ENCODE measurements around the gene BCL7C.

DNA sequence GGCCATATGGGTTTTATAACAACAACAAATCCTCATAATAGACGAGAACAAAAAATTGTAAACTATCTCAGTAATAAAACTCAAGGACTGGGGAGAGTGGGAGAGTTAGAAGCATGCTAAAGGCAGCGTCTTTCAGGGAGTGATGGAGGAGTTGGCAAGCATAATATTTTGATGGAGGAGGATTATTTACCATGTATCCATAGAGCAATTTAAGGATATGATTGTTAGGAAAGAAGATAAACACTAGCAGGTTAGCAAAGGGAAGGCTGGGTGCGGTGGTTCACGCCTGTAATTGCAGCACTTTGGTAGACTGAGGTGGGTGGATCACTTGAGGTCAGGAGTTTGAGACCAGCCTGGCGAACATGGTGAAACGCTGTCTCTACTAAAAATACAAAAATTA lies 27.8 kb downstream of the BCL7C start:
- TF ChIP-seq CTCF (IDR thresholded peaks at IDR 0.05; ENCODE audit: low read depth, low read length, poor library complexity, severe bottlenecking) = no peak
- TF ChIP-seq EZH2phosphoT487 (IDR thresholded peaks at IDR 0.05; ENCODE audit: borderline replicate concordance, low read length) = no peak
